Karpas-422 (cell line): ENCODE measurements around the gene RPUSD3. TPM values are rescaled to one million over a fixed set of nuclear protein-coding genes. Genes with fewer than 3 reads are reported as not detected.
"Not testable (repeated sequence)": the region's sequence is repeated elsewhere in the genome, so short reads cannot be mapped to it uniquely, and the experiment has no call there.

Experiments
- DNase-seq: peaks from one replicate; pipeline ENCODE4 v3.0.0-alpha.2; 2015
- H2AFZ ChIP-seq: fragments of 200-600 bp; sonication (generic); 2 replicates; pipeline ENCODE4 v1.6.1; 2014; ENCODE audit warnings: antibody characterized with exemption, low read length, mixed read lengths
- H3K27ac ChIP-seq: fragments of 200-600 bp; sonication (generic); 2 replicates; pipeline ENCODE4 v1.5.1; 2014; ENCODE audit warnings: mild to moderate bottlenecking, low read length, moderate library complexity
- H3K27me3 ChIP-seq: fragments of 200-600 bp; sonication (generic); 2 replicates; pipeline ENCODE4 v1.6.1; 2014; ENCODE audit warnings: low read length, mixed read lengths
- H3K36me3 ChIP-seq: fragments of 200-600 bp; sonication (generic); 2 replicates; pipeline ENCODE4 v1.6.1; 2014; ENCODE audit warnings: low read length, mixed read lengths; ENCODE audit not compliant: insufficient read depth
- H3K4me1 ChIP-seq: fragments of 200-600 bp; sonication (generic); 2 replicates; pipeline ENCODE4 v1.6.1; 2014; ENCODE audit warnings: mild to moderate bottlenecking, low read length, mixed read lengths
- H3K4me2 ChIP-seq: fragments of 200-600 bp; sonication (generic); 2 replicates; pipeline ENCODE4 v1.6.1; 2014; ENCODE audit warnings: low read length, low read depth, mild to moderate bottlenecking; ENCODE audit not compliant: poor library complexity, severe bottlenecking
- H3K4me3 ChIP-seq: fragments of 200-600 bp; sonication (generic); 2 replicates; pipeline ENCODE4 v1.5.1; 2014; ENCODE audit warnings: mild to moderate bottlenecking, antibody characterized with exemption, low read length, mixed read lengths
- H3K79me2 ChIP-seq: fragments of 200-600 bp; sonication (generic); 2 replicates; pipeline ENCODE4 v1.6.1; 2014; ENCODE audit warnings: mild to moderate bottlenecking, low read length, mixed read lengths
- H3K9ac ChIP-seq: fragments of 200-600 bp; sonication (generic); 2 replicates; pipeline ENCODE4 v1.6.0; 2014; ENCODE audit warnings: low read length
- H3K9me2 ChIP-seq: fragments of 200-600 bp; sonication (generic), shearing (Covaris generic); replicated peaks from 2 replicates; pipeline ENCODE4 v1.6.0; 2014; ENCODE audit warnings: mild to moderate bottlenecking, low read length, moderate library complexity; ENCODE audit not compliant: insufficient read depth
- H3K9me3 ChIP-seq: fragments of 300-700, 200-600 bp; sonication (generic); 2 replicates; pipeline ENCODE4 v1.6.1; 2014; ENCODE audit warnings: low read length, mixed read lengths
- H4K20me1 ChIP-seq: fragments of 200-600 bp; sonication (generic); 2 replicates; pipeline ENCODE4 v1.6.1; 2014; ENCODE audit warnings: mild to moderate bottlenecking, antibody characterized with exemption, low read length, low read depth; ENCODE audit not compliant: insufficient read depth
- total RNA-seq: library from RNA; depleted of rRNA; stranded (reverse); fragments of >200 nt; shearing (Covaris generic); gene quantifications from 2 replicates; pipeline ENCODE4 v1.2.3, GENCODE V29; 2014; ENCODE audit warnings: low replicate concordance

Gene RPUSD3
- total RNA-seq, 1 experiment from 2014 or later: 62.5 TPM

DNA sequence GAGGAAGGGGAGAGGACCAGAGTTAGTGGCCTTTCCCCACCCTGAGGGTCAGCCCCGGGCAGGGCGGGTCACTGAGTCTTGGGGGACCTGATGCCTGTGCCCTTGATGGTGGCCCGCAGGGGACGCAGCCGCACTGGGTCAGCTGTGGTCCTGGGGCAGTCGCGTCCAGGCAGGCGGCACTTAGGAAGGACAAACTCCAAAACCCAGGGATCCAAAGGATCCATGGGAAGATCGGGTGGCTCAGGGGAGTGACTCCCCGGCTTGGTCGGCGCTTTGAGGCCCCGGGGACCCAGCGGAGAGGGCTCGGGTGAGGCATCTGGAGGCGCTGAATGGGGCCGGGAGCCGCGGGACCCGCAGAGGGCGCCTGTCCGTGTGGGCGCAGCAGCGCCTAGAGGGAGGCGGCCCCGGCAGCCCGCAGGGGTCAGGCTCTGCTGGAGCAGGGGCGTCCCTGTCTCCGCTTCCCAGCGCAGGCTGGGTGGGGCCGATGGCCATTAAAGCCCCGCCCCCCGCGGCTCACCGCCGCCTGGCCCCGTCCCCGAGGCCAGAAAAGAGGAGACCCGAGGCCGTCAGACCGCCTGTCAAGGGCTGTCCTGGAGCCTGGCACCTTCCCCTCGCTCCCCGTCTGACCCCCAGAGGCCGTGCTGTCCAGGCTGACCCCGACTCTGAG is 18.7 kb upstream of the RPUSD3 start:
- Histone ChIP-seq H2AFZ (no peak overlapping the region), H3K4me3 (no peak overlapping the region), H4K20me1 (no peaks in the 10 kb centered on the region), H3K27ac (no peak overlapping the region), H3K27me3 (no peaks in the 10 kb centered on the region), H3K4me2 (no peak overlapping the region), H3K9me2 (no peaks in the 10 kb centered on the region), H3K9me3 (no peaks in the 10 kb centered on the region), H3K4me1 (no peaks in the 10 kb centered on the region), H3K36me3 (no peaks in the 10 kb centered on the region), H3K79me2 (no peaks in the 10 kb centered on the region), H3K9ac (no peak overlapping the region)
- DNase-seq: no peak

DNA sequence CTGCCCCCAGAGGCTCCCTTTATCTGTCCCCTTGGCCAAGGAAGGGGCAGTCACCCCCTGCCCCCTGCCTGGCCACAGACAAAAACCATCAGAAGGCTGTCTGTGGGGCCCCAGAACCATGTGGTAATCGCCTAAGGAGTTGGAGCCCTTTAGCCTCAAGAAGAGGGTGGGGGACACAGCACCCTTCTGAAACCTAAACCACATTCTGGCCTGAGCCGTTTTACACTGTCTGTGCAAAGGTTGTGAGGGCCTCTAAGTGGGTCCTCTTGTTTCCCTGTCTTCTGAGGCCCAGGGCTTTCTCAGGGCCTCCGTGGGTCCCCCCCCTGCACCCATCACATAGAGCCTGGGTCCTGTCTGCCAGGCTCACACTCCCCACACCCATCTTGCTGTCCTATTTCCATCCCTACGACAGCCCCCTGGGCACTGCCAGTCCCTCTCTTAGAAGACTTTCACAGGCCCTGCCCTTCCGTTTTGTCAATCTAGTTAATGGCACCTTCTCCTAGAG is 17.9 kb upstream of the RPUSD3 start:
- Histone ChIP-seq H3K27me3 (no peaks in the 10 kb centered on the region), H3K27ac (no peak overlapping the region), H3K9me2 (no peaks in the 10 kb centered on the region), H3K79me2 (no peaks in the 10 kb centered on the region), H4K20me1 (no peaks in the 10 kb centered on the region), H3K4me3 (no peak overlapping the region), H3K36me3 (no peaks in the 10 kb centered on the region), H3K9me3 (no peaks in the 10 kb centered on the region), H3K4me2 (no peak overlapping the region), H3K4me1 (no peaks in the 10 kb centered on the region), H2AFZ (no peak overlapping the region), H3K9ac (no peak overlapping the region)
- DNase-seq: no peak

GRCh38 chr3:9861201-9861600 is 17.4 kb upstream of the RPUSD3 start:
- H3K9ac ChIP-seq: no peak overlapping the region

GRCh38 chr3:9859530-9860025 is 15.8 kb upstream of the RPUSD3 start:
- H3K4me1 ChIP-seq: no peaks in the 10 kb centered on the region
- no peak overlapping the region for H3K27ac ChIP-seq
- no peaks in the 10 kb centered on the region for H3K79me2 ChIP-seq
- H3K4me3 ChIP-seq: no peak overlapping the region
- no peaks in the 10 kb centered on the region for H3K9me2 ChIP-seq
- H3K9me3 ChIP-seq: no peaks in the 10 kb centered on the region
- no peak overlapping the region for H3K4me2 ChIP-seq
- no peak overlapping the region for H3K9ac ChIP-seq
- no peak overlapping the region for H2AFZ ChIP-seq
- no peaks in the 10 kb centered on the region for H3K27me3 ChIP-seq
- H3K36me3 ChIP-seq: no peaks in the 10 kb centered on the region
- DNase-seq: no peak
- H4K20me1 ChIP-seq: no peaks in the 10 kb centered on the region

More at GRCh38 chr3:9861201-9861600, 17.4 kb upstream of the RPUSD3 start:
- H2AFZ ChIP-seq: no peak overlapping the region
- no peak overlapping the region for H3K4me2 ChIP-seq
- no peak for DNase-seq
- no peaks in the 10 kb centered on the region for H3K79me2 ChIP-seq
- no peaks in the 10 kb centered on the region for H3K4me1 ChIP-seq
- no peak overlapping the region for H3K4me3 ChIP-seq
- H3K27me3 ChIP-seq: no peaks in the 10 kb centered on the region
- H4K20me1 ChIP-seq: no peaks in the 10 kb centered on the region
- no peaks in the 10 kb centered on the region for H3K9me3 ChIP-seq
- no peaks in the 10 kb centered on the region for H3K9me2 ChIP-seq
- H3K27ac ChIP-seq: no peak overlapping the region
- no peaks in the 10 kb centered on the region for H3K36me3 ChIP-seq

DNA sequence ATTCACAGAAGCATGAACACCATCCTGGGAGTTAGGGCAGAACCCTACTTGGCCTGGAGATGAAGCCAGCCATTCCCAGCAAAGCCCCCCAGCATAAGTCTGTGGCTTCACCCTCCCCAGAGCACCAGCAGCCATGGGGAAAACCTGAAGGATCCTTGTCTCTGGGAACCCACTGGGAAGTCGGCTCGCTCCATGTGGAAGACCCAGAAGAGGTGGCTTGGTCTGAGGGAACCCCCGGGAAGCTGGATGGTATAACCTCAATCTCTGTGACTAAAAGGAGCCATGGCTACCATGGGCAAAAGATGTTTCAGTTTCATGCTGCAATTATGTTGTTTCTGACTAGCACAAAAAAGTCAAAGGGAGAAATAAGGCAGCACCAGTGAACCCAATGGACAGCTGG is 11.8 kb upstream of the RPUSD3 start:
- Histone ChIP-seq H3K9me3 (no peaks in the 10 kb centered on the region), H3K4me2 (no peak overlapping the region), H3K9me2 (no peaks in the 10 kb centered on the region), H3K27ac (no peak overlapping the region), H3K36me3 (no peaks in the 10 kb centered on the region), H3K9ac (no peak overlapping the region), H2AFZ (no peak overlapping the region), H3K79me2 (no peaks in the 10 kb centered on the region), H3K4me3 (no peak overlapping the region), H3K27me3 (no peaks in the 10 kb centered on the region), H3K4me1 (no peaks in the 10 kb centered on the region), H4K20me1 (no peaks in the 10 kb centered on the region)
- no peak for DNase-seq

- not testable (repeated sequence) for H3K9me3 ChIP-seq, H3K27ac ChIP-seq, H3K4me1 ChIP-seq, H3K9me2 ChIP-seq, H3K36me3 ChIP-seq, H3K4me3 ChIP-seq, H4K20me1 ChIP-seq, H3K27me3 ChIP-seq, DNase-seq, H3K4me2 ChIP-seq, H2AFZ ChIP-seq, H3K79me2 ChIP-seq, H3K9ac ChIP-seq
Measured at GRCh38 chr3:9854291-9854940, 10.6 kb upstream of the RPUSD3 start.

- no peak for DNase-seq
- no peaks in the 10 kb centered on the region for H3K79me2 ChIP-seq
- no peak overlapping the region for H3K9ac ChIP-seq
- no peak overlapping the region for H3K4me2 ChIP-seq
- no peaks in the 10 kb centered on the region for H3K9me3 ChIP-seq
- H3K4me1 ChIP-seq: no peaks in the 10 kb centered on the region
- H3K27ac ChIP-seq: no peak overlapping the region
- H2AFZ ChIP-seq: no peak overlapping the region
- H3K9me2 ChIP-seq: no peaks in the 10 kb centered on the region
- no peak overlapping the region for H3K4me3 ChIP-seq
- no peaks in the 10 kb centered on the region for H4K20me1 ChIP-seq
- no peaks in the 10 kb centered on the region for H3K36me3 ChIP-seq
- H3K27me3 ChIP-seq: no peaks in the 10 kb centered on the region
Measured at GRCh38 chr3:9852528-9852927, 8.7 kb upstream of the RPUSD3 start.

DNA sequence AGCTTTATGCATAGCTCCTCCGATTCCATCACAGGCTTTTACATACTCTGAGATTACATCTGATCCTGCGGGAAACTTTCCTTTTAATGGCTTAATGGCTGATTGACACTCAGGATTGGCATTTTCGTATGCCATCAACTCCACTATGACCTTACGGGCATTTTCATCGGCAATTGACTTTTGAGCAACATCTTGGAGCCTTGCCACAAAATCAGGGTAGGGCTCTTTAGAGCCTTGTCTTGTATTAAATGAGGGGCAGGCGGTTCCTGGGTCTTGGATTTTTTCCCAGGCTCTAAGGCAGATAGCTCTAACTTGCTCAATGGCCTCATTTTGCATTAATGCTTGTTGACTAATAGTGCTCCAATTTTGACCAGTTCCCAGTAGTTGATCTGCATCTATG is 8.1 kb upstream of the RPUSD3 start:
- DNase-seq, H3K9me2 ChIP-seq, H3K4me1 ChIP-seq, H3K4me3 ChIP-seq, H3K9me3 ChIP-seq, H3K36me3 ChIP-seq, H3K27ac ChIP-seq, H3K79me2 ChIP-seq, H4K20me1 ChIP-seq, H3K4me2 ChIP-seq, H2AFZ ChIP-seq, H3K27me3 ChIP-seq, H3K9ac ChIP-seq: not testable (repeated sequence)
